SW480 (cell line): ENCODE data around the gene OR51E1.

ENCODE experiments used
- DNase-seq: peaks from one replicate; pipeline ENCODE4 v3.0.0-alpha.2; 2016; ENCODE audit warnings: low spot score

OR51E1 gene

DNA sequence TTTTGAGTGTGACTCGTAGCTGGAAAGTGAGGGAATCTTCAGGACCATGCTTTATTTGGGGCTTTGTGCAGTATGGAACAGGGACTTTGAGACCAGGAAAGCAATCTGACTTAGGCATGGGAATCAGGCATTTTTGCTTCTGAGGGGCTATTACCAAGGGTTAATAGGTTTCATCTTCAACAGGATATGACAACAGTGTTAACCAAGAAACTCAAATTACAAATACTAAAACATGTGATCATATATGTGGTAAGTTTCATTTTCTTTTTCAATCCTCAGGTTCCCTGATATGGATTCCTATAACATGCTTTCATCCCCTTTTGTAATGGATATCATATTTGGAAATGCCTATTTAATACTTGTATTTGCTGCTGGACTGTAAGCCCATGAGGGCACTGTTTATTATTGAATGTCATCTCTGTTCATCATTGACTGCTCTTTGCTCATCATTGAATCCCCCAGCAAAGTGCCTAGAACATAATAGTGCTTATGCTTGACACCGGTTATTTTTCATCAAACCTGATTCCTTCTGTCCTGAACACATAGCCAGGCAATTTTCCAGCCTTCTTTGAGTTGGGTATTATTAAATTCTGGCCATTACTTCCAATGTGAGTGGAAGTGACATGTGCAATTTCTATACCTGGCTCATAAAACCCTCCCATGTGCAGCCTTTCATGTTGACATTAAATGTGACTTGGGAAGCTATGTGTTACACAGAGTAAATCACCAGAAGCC, 11.0 kb downstream of the OR51E1 start:
- no peak for DNase-seq

DNA sequence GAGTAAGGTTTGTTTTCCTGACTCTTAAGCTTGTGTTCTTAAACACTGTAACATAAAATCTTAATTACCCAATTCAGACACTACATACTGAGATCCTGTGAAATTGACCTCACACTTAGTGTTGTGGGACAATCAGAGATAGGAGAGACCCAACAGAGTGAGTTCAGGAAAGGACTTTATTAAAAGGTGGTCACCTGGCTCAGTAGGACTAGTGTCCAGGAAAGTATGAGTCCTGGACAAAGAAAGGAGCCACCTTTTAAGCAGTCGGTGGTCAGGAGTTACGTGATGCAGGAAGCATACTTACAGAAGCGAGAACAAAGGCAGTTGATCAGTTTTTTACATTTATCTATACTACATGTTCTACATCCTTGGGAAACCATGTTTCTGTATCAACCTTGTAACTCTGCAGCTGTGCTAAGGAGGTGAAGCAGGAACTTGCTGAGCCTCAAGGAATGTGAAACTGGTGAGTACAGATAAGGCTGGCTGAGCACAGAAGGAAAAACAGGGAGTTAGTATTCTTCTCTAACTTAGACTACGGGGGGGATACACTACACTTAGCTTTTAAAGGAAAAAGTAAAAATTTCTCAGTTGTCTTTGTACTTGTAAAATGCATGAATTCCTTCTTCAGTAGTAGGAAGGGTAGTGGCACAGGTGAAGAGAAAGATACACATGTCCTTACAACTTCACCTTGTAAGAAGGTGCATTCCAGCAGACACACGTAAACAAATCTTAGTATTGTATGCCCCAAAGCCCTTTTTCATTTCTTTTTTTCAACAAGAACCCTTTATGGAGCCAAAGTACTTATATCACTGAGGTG, 15.1 kb downstream of the OR51E1 start:
- no peak for DNase-seq

DNA sequence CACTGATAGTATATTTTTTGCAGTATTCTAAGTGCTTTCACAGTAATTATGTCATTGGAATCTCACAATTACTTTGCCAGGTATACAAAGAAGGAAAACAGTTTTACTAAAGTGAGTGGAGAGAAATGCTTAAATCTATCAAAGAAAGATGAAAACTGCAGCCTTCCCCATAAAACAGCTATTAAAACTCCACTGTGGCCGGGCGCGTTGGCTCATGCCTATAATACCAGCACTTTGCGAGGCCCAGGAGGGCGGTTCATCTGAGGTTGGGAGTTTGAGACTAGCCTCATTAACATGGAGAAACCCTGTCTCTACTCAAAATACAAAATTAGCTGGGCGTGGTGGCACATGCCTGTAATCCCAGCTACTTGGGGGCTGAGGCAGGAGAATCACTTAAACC, 19.1 kb downstream of the OR51E1 start:
- DNase-seq = no peak

DNA sequence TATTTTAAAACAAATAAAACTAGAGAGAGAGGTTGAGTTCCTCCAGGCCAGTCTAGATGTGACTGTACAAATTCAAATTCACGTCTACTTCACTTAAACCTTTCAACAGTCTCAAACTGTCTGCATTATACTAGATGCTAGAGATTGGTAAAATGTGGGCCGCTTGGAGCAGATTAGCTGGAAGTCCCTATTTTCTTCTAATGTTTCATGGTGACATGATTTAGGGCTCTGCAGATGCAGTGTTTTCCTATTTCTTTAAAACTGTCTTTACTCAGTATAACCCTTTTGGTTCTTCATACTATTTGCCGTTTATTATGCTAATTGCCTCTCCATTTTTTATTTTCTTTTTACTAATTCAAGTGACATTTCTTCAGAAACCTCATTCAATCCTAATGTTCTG, 20.4 kb downstream of the OR51E1 start:
- DNase-seq = no peak

DNA sequence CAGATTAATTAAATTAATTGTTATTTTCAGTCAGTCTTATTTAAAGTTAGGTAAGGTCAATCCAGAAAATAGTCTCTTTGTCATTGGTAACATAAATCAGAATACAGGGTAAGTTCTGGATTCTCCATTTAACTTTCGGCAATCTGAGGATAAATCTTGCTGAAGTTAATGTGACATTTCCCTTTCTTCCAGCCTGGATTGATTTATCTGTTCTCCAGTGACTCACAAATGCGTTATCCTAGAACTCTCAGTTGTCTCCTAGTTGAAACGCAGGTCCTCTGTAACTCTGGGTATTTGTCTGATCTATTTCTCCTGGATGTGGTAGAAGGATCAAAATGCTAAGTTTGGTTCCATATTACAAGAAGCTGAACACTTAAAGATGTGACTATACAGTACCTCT, 21.0 kb downstream of the OR51E1 start:
- DNase-seq = no peak

DNA sequence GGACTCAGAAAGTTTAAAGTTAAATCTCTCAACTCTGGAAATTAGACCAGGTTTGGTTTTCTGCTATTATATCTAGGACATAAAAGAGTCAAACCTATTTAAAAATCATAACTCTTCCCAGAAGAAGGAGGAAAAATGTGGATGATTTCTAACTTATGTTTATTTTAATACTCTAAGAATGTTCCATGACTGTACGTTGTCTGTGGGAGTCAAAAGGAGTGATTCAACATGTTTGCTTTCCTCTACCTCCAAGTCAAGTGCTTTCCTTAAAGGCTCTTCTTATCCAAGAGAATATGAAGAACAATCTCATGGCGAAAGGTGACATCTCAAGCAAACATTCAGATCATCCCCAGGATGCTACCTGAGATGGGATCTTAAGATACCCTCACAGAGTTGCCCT, 21.6 kb downstream of the OR51E1 start:
- DNase-seq = no peak

DNA sequence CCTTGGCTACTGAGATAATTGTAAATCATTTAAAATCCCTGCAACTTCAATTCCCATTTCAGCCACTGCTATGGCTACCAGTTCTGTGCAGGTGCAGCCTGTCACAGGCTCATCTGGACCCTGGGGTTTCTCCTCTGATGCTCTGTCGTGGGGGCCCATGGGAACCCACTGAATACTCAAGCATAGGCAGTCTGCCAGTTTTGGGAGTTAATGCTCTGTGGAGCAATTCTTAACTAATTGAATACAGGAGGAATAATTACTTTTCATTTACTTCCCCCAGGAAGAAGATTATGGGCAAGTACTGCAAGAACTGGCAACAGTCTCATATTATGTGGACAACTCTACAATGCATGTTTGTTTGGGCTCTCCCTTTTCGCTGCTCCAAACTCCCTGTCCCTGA, 28.0 kb downstream of the OR51E1 start:
- no peak for DNase-seq

DNA sequence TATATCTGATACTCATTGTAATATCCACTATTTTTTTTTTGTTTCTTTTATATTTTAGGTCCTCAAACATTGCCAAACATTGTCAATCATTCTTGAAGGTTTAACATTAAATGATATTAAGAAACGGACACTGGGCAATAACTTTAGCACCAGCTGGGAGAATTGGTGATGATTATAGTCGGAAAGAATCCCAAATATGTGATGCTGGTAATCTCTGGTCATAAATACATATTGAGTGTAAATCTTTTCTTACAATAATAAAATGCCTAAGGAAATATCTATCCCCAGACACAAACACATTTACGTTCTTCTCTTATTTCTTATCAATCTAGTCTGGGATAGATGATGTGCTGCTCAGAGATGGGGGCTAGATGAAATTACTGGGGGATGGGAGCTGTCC, 28.7 kb downstream of the OR51E1 start:
- DNase-seq = peak; percentile 36

DNA sequence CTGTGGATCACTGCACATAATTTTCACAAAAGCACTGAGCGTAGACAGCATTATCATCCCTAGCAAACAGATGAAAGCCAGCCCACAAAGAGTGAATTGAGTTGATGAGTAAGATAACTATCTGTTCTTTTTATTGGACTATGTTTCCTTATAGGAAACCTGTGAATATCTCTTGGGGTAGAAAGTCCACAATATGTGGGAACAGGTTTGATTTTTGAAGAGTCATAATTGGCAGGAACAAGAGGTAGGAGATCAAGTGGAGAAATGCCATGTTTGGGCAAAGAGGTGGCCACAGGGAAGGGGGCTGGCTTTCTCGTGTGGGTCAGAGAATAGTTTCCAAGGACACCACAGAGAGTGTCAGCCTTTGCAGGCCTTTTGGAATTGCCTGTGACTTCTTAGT, 30.0 kb downstream of the OR51E1 start:
- DNase-seq = no peak

DNA sequence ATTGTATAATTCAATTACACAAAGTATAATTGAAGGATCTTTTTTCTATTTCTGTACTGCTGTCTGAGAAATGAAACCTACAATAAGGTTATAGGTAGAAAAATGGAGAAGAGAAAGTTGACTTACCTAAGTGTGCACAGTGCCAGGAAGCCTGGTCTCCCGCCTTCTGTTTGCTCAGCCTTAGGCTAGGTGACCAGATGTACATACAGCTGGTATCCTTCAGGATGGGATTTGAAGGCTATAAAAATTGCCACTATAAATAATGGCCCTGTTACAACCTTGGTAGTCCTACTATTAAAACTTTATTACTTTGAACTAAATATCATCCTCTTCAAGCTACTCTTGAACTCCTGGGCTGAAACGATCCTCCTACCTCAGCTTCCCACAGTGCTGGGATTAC, 34.2 kb downstream of the OR51E1 start:
- no peak for DNase-seq

DNA sequence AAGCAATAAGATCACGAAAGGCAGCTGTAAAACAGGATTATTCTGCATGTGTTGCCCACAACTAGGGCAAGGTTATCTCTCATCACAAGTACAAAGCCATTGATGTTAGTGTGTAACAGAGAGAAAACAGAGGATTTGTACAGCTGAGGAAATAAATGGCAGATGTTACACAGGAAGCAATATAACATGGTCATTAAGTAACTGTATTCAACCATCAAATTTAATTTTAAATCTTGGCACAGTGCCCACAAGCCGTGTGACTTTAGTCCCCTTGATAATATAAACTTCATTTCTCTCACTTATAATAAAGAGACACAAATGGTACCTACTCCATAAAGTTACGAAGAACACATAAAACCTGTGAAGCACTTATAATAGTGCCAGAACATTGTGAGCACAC, 36.6 kb downstream of the OR51E1 start:
- DNase-seq = no peak

DNA sequence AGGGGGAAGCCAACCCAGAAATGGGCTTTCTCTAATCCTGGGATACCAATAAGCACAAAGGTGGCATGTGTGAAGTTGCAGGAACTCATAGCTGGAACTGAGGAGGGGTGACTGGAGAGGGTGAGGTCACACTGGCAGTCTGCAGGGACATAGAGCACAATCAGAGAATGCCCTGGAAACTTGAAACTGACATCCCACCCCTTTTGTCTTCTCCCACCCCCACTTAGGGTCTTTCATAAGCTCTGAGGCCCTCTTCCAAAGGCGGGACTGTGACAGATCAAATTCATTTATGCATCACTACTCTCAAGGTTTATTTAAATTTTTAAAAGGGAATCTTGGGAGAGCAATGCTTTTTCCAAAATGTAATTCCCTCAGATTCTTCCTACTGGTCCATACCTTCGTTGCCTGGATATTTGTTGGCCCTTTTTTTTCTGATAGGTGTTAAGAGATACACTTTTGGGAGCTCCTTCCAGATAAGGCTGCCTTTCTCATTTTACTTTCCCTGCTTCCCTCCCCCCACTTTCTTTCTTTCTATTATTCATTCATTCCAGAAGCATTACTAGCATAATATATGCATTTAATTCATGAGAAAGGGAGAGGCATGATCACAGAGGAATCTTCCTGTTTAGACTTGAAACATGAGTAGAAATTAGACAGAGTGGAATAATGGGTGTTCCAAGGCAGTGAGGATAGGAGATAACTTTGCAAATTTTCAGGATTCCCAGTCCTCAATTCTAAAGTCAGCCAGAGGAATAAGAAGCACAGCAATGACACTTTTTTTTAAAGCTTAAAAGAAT, 39.0 kb downstream of the OR51E1 start:
- no peak for DNase-seq

DNA sequence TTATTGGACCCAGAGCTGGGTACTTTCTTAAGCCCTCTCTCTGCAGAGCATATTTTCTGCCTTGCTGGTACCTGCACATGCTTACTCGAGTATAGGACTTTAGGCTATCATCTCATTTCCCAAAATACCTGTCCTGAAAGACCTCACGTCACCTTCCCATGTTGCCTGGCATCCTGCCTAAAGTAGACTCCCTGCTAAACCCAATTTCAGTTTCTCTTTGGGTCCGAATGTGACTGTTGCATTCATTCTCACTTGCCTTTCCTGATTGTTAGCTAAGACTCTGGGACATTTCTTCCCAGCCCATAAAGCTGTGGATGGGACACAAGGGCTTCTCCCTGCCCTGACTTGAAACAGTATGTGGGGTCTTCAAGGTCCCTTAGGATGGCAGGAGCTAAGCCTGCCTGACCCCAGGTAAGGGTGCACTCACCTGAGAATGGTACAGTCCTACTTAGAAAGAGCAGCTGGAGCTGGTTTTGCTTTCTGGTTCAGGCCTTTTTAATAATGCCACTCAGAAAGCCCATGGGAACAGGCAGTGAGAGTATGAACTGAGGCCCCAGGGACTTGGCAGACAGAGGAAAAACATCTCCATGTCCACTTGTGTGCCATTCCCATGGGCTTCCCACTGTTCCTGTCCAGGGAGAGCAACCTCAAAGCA, 41.0 kb downstream of the OR51E1 start:
- no peak for DNase-seq

DNA sequence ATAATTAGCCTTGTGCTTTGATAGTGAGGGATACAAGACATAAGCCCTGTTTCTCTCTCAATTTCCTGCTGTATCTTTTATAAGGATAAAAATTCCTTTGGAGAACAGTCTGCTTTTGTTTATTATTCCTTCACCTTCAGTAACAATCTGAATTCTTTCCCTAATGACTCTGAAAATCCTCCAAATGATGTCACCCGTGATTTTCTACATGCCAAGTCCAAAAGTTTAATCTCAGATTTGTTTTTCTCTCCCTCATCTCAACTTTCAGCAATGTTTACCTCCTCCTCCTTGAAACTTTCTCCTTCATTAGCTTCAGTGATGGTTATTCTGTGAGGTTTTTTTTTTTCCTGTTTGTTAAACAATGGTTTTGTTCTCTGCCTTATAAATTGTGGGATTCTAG, 51.7 kb downstream of the OR51E1 start:
- DNase-seq = no peak

DNA sequence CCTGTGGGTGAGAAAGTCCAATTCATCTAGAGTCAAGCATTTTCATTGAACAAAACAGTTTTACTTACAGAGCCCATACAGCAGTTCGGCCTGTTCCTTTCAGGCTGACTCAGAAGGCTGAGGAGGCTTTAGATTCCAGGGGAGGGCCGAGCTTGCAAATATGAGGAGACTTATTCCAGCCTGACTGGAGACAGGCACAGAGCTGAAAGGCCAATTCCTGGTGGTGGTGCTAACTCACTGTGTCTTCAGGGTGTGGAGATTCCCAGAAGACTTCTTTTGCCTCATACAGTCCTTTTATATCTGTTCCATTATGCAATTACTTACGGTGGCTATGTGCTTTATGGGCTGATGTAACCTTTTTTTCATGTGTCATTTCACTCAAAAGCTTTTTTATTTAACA, 53.8 kb downstream of the OR51E1 start, which contains the start of gene OR51E2:
TSS of gene OR51E2 (minus strand) at position 269 of the 400 bp plus-strand sequence. CDS start 15,142 bp downstream, outside the sequence.
- DNase-seq = no peak

DNA sequence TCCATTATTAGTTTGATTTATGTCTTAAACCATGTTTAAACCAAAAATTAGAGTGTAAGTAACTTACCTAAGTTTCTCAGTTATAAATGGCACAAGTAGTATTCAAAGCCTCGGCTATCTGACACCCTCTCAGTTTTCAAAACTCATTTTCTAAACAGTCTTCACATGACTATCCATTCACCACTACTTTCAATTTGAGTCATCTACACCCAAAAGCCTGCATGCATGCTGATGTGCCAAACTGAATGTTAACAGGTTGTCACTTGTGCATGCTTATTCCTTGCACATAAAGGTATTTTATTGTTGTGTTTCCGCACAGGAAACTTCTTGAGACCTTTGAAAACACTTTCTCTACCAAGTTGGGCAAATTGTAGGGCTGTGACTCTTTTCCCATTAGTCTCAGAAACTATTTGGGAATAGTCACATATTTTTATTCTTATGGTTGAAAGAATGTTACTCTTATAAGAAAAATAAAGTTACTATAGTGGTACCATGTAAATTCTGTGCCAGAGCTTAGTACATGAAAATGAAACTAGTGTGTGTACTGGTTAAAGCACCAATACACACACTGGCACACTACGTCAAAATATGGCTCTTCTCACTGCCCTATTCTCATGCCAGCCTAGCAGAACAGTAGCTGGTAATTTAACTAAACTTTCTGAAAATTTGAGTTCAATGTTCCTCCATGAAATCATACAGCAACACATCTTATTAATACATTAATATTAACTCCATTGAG, 56.1 kb downstream of the OR51E1 start:
- DNase-seq = no peak

DNA sequence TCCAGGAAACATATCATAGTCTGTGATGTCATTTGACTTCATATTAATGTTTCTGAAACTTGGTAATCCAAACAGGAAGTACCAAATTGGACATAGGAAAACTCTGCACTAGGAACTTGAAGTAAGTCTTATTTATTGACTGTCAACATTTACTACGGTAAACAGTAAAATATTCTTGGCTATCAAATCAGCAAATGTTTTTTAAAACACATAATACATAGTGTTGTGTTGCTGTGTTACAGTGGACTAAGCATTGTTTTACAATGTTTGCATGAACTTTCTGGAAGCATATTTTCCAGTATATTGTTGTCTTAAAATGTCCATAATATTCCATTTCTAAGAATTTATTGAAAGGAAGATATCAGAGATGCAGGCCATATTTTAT, 56.6 kb downstream of the OR51E1 start:
- no peak for DNase-seq

DNA sequence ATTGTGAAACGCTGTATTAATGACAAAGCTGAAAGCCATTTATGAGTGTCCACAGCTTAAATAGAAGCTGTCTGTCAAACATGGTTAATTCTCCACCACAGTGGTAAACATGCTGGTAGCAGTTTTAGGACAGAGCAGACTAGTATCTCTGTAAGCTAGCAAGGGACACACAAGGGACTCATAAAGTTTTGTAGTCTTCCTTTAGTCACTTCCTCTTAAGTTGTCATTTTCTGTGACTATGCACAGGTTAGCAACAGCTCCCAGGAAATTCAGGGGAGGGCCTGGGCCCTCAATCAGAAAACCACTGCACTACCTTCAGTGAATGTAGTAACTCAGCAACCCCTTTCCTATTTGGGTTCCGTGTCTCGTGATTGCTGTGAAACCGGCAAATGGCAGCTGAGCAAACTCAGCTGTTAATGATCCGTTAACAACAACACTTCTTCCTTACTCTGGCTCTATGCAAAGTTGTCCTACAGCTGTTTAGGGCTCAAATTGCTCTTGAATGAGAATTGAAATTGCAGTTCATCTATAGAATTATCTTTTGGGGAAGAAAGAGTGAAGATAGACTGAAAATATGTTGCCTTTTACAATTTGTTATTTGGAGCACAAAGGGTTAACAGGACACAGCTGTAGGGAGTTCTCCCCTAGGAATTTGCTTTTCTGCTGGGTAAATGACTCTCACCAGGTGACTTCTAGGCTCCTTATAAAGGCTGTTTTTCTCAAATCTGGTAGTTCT, 60.4 kb downstream of the OR51E1 start, which contains the start of gene MMP26:
TSS of gene MMP26 (plus strand) at position 731 of the 736 bp plus-strand sequence.
- DNase-seq = no peak

DNA sequence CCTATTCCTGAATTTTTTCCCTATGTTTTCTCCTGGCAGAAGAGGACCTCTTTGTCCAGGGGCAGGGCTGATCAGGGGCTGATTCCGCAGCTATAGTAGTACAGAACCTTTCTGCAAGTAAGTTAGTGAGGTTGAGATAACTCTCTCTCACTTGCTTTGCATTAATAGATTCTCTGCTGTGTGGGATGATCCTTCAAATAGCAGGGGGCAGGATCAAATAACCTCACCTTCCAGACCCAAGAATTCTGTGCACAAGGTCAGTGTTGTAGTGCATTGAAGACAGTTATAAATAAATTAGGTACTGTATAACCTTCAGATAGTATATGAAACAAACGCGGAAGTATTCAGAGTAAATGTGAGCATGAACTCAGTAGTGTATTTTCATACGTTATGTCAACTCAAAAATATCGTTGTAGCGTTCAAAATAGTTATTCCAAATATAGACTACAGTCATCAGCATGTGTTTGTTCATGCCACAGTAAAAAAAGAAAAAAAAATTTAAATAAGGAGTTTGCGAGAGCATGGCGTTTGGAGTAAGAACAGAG, 61.1 kb downstream of the OR51E1 start:
- DNase-seq = no peak
